DMS53 treated with DMSO at 0.1 percent for 48 hours (cell line): Measurements from ENCODE around the gene MUC6.
A peak's percentile ranks its signal among the peaks of the same experiment; 100 is the strongest.
"Not testable (repeated sequence)": the region's sequence is repeated elsewhere in the genome, so short reads cannot be mapped to it uniquely, and the experiment has no call there.

Experiments
- DNase-seq: peaks from one replicate; lab custom pipeline; 2025; ENCODE audit not compliant: unreplicated experiment; lab: John Stamatoyannopoulos, UW

Gene MUC6

GRCh38 chr11:991034-991433, 45.5 kb downstream of the MUC6 start:
- DNase-seq = no peak

- DNase-seq = no peak
These were observed 46.4 kb downstream of the MUC6 start for GRCh38 chr11:990101-990500.

GRCh38 chr11:987671-988070, 48.8 kb downstream of the MUC6 start:
- no peak for DNase-seq

DNA sequence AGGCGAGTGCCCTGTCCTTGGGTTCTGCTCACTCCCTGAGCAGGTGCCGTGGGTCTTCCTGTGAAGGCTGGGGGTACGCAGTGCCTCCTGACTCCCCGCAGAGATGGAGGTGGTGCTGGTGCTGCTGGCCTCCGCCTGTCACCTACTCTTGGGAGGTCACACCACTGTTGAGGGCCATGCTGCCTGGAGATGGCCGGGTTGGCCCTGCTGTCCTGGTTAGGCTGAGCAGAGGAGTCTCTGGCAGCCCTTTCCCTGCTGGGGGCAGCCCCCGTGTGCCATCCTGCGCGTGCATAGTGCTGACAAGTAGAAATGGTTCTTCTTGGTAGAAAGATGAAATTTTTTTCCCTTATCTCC, 49.6 kb downstream of the MUC6 start:
- DNase-seq = no peak

- peak; percentile 86 for DNase-seq
These were observed 50.1 kb downstream of the MUC6 start for GRCh38 chr11:986270-986951.

DNA sequence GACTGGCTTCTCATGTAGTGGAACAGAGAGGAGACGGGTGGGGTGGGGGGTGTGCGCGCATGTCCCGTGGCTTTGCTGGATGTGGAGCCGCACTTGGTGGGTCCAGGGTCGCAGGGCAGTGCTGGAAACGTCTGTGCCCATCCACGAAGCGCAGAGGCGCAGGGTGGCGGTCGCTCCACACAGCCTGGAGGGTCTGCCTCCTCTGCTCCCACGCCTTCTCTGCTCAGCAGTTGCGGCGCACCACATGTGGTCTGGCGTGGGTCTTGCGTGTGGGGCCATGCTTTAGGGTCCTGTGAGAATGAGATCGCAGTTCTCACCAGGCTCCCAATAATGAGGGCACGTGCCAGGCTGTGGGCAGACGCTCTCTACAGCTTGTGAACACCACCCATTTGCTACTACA, 50.7 kb downstream of the MUC6 start:
- no peak for DNase-seq

DNA sequence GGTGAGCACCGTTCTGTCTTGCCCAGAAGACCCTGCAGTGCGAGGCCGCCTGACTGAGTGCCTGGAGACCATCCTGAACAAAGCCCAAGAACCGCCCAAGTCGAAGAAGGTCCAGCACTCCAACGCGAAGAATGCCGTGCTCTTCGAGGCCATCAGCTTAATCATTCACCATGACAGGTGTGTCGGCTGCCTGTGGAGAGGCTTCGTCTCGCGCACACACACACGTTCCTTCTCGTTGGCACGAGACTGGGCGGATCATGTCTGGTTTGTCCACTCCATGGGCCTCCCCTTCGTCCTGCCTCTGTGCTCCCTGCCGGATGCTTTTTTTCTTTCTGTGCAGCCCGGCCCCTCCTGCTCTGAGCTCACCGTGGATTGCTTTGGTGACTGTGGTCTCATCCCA, 51.1 kb downstream of the MUC6 start:
- peak; percentile 98 for DNase-seq

DNA sequence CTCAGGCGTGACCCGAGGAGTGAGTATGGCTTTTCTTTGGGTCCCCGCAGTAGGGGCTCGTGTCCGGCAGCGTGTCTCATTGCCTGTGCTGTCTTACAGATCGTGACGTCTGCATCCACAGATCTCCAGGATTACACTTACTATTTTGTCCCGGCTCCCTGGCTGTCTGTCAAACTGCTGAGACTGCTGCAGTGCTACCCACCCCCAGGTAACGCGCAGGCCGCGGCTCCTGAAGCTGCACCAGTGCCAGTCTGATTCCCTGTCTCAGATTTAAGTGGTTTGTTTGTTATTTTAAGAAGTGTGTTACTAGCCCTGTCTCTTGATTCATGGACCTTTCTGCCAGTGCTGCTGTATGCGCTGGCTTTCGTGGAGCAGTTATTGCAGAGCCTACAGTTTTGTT, 52.0 kb downstream of the MUC6 start:
- peak; percentile 7 for DNase-seq

- no peak for DNase-seq
These were observed 54.8 kb downstream of the MUC6 start for GRCh38 chr11:981764-982163.

DNA sequence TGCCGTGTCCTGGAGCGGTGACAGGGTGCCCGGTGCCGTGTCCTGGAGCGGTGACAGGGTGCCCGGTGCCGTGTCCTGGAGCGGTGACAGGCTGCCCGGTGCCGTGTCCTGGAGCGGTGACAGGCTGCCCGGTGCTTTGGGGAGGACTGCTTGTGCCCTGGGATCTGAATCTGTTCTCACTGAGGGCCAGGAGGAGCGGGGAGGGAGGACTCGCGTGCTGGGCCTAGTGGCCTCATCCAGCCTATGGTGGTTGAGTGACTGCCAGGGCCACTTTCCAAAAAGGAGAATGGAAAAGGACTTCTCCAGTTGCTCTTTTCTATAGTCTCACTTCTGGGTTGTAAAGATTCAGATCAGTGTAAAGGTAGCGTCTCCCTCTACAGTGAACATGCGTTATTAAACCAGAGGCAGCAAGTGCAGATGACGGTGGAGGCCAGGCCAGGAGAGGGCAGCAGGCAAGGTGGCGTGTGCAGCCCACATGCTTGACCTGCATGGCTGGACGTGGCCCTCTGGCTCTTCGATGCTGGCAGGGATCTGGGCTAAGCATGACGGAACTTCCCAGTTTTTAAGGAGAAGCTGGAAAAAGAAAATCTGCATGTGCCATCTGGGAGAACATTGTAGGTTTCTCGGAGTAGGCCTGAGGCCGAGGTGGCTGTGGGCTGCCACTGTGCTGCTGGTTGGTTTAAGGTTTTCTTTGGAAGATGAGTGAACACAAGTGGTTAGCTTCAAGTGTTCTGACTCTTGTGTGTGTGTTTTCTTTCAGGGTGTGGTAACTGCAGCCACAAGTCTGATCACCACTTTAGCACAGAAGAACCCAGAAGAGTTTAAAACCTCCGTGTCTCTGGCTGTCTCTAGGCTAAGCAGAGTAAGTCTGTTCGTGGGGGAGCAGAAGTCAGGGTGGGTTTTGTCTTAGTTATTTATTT, 55.8 kb downstream of the MUC6 start:
- DNase-seq = peak; percentile 41

GRCh38 chr11:978781-979180, 57.7 kb downstream of the MUC6 start:
- no peak for DNase-seq

DNA sequence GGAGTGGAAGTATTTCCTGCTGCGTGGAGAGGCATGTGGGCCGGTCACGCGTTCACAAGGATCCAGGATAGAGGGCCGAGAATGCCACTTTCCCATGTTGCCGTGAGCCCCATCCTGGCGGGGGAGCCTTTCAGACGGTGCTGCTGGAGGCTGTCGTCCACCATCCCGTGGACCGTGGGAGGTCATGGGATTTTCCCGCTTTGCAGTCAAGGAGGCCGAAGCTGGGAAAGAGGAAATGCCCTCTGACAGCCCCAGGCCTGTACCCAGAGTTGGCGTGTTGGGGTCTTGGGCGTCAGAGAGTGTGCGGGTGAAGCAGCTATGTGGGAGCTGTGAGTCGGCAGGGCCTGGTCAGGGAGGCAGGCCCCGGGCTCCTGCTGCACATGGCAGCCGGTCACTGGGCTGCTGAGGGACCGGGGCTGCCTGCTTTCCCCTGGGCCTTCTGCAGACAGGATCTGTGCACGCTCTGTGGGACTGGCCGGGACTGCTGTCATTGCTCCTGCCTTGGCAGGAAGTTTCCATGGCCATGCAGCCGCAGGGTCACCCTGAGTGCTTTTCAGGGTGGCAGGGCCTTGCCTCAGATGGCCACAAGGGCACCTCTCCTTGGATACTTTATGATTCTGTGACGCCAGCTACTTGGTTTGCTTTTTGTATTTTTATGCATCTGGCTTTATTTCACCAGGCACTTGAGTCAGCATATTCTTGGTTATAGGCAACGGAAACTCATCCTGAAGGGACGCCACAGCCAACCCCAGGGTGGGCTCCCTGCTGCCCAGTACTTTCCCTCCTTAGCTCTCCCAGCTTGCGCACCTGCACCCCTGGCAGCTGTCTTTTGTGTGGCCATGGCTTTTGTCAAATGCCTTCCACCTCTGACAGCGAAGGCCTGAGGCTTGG, 58.4 kb downstream of the MUC6 start:
- DNase-seq = no peak

- no peak for DNase-seq
These were observed 59.9 kb downstream of the MUC6 start for GRCh38 chr11:976431-977160.

DNA sequence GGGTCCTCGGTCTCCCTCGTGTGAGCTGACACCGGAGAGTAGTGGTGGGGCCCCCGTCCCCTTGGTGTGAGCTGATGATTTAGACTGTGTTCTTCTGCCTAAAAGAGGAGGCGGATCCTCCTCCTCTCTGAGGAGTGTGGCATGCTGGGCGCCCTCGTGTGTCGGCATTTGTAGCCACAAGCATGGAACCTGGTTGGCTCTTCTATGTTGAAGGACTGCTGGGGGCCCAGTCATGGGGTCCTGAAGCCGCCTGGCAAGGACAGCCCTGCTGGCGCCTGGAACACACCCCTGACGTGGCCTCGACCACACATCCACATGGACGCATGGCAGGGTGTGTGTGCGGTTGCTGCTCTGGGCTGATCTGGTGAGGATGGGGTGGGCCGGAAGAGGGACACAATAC, 60.7 kb downstream of the MUC6 start:
- DNase-seq = no peak

DNA sequence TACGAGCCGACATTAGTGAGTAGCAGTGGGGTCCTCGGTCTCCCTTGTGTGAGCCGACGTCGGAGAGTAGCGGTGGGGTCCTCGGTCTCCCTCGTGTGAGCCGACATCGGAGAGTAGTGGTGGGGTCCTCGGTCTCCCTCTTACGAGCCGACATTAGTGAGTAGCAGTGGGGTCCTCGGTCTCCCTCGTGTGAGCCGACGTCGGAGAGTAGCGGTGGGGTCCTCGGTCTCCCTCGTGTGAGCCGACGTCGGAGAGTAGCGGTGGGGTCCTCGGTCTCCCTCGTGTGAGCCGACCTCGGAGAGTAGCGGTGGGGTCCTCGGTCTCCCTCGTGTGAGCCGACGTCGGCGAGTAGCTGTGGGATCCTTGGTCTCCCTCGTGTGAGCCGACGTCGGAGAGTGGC, 61.1 kb downstream of the MUC6 start:
- not testable (repeated sequence) for DNase-seq

DNA sequence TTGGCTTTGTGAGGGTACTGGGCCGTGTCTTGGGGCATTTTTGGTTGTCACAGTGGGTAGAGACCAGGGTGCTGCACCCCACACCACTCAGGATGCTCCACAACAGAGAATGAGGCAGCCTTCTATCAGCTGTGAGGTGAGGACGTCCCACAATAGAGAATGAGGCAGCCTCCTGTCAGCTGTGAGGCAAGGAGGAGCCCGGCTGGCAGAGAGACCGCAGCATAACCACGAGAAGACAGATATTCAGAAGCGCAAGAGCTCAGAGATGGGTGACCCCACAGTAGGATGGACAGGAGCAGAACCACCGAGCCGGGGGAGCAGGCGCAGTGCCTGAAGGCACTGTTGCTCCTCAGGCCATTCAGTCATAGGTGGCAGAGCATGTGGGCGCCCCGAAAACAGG, 63.3 kb downstream of the MUC6 start:
- no peak for DNase-seq

DNA sequence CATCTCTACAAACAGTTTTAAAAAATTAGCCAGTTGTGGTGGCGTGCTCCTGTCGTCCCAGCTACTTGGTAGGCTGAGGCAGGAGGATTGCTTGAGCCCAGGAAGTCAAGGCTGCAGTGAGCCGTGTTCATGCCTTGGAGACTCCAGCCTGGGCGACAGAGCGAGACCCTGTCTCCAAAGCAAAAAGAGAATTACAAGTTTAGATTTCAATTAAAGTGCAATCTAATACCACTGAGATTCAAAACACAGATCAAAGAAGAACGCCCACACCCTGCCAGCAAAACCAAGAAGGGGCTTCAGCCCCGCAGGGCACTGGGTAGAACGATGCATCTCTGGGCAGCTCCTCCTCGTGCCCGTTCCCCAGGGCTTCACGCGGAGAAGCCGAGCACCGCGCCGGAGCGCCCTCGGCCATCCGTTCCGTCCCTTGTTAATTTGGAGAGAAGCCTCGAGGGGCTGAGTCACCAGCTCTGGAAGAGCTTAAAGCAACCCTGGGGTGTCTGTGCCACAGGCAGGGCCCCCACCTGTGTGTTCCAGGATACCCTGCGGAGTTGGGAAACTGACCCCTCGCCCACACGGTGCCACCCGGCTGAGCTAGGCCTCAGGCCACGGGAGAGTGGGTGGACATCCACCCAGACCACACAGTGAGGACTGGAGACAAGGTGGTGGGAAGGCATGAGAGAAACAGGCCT, 63.9 kb downstream of the MUC6 start:
- no peak for DNase-seq

DNA sequence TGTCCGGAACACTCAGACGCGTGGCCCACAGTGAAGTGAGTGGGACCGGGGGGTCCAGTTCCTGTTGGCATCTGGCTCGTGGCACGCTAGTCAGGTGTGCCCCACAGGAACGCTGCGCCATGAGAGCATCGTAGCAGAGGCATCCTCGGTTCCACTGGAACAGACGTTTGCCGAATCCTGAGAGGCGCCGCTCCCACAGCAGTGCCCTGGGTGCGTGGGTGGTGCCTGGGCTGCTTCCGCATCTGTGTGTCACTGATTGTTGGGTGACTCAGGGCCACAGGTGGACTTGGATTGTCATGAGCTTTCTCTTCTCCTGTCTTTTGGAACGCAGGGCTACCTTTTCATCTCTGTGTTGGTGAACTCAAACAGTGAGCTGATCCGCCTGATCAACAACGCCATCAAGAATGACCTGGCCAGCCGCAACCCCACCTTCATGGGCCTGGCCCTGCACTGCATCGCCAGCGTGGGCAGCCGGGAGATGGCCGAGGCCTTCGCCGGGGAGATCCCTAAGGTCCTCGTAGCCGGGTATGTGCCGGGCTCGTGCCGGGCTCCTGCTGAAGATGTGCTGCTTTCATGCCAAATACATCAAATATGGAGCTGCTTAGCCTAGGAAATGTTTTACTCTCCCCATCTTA, 64.7 kb downstream of the MUC6 start:
- DNase-seq = no peak

DNA sequence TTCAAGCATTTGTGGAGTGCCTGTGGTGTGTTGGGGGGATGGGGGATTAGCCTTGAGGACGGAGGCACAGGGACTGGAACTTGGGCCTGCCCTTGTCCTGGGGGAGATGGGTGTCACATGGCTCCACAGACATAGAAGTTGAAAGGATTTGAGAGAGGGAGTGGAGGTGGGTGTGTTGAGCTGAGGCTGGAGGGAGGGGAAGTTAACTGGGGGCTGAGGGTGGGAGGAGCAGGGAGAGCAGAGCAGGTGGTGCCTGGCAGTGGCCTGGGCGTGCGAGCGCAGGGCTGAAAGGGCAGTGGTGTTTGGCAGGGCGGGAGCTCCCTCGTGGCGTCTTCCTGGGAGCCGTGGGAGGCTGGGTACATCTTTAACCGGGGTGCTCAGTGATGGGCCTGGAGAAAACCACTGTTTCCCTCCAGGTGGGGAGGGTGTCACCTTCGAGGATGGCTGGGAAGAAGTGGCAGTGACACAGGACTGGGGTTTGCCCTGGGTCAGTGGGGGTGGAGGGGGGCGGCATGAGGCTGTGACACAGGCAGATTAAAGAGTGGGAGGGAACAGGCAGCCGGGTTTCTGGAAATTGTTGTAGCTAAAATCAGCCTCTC, 65.3 kb downstream of the MUC6 start:
- DNase-seq = no peak
